ENCODE measurements around the gene RSAD2. TPM values are rescaled to one million over a fixed set of nuclear protein-coding genes. Genes with fewer than 3 reads are reported as not detected.
"Not testable (repeated sequence)": the region's sequence is repeated elsewhere in the genome, so short reads cannot be mapped to it uniquely, and the experiment has no call there.

Gene RSAD2
- polyA plus RNA-seq (ENCODE audit: insufficient read length in 12 of 12), result 1 to 10 TPM in 10 of 12 donors, not detected in 2; 2.1 to 4.8 (median 3.4) TPM
- long read RNA-seq, donor 1, partial matches to known transcripts, result 0 of 1 reads
- long read RNA-seq, donor 1, other reads (novel, unspliced or antisense), result 0 of 1 reads
- long read RNA-seq, donor 2, result 0 reads
- long read RNA-seq, donor 3, result 0 reads
- long read RNA-seq, donor 4, result 0 reads
- long read RNA-seq, donor 5, result 0 reads
- long read RNA-seq, donor 6, partial matches to known transcripts, result 0 of 1 reads
- long read RNA-seq, donor 6, other reads (novel, unspliced or antisense), result 0 of 1 reads
- long read RNA-seq, donor 7, result 0 reads
- long read RNA-seq, donor 8, result 0 reads
- long read RNA-seq, donor 9, result 0 reads
- long read RNA-seq, donor 10, result 0 reads
- long read RNA-seq, donor 11, partial matches to known transcripts, result 0 of 2 reads
- long read RNA-seq, donor 11, other reads (novel, unspliced or antisense), result 0 of 2 reads

GRCh38 chr2:6877402-6878304 is at the start of gene RSAD2:
TSS of gene RSAD2 (plus strand) at chr2:6877777. CDS start at chr2:6877801, 24 bp downstream.
- peak; percentile 74 for DNase-seq

- DNase-seq, result peak; percentile 60
Observed at GRCh38 chr2:6828299-6828584, 49.3 kb upstream of the RSAD2 start.

- DNase-seq, result no peak
Observed at GRCh38 chr2:6831229-6831628, 46.3 kb upstream of the RSAD2 start.

- no peak for DNase-seq
Observed at GRCh38 chr2:6832596-6833299, 44.8 kb upstream of the RSAD2 start.

GRCh38 chr2:6833300-6833604 is 44.3 kb upstream of the RSAD2 start:
- no peak for DNase-seq

- no peak for DNase-seq
Observed at GRCh38 chr2:6834163-6834562, 43.4 kb upstream of the RSAD2 start.

- DNase-seq, result no peak
Observed at GRCh38 chr2:6835467-6835866, 42.1 kb upstream of the RSAD2 start.

- DNase-seq, result no peak
Observed at GRCh38 chr2:6838673-6839319, 38.8 kb upstream of the RSAD2 start.

GRCh38 chr2:6841537-6842287 is 35.9 kb upstream of the RSAD2 start:
- no peak for DNase-seq

- DNase-seq, result no peak
Observed at GRCh38 chr2:6845312-6845711, 32.3 kb upstream of the RSAD2 start.

GRCh38 chr2:6845903-6846302 is 31.7 kb upstream of the RSAD2 start:
- DNase-seq, result no peak

GRCh38 chr2:6846540-6846939 is 31.0 kb upstream of the RSAD2 start:
- no peak for DNase-seq

GRCh38 chr2:6846967-6847681 is 30.5 kb upstream of the RSAD2 start:
- DNase-seq, result no peak

- no peak for DNase-seq
Observed at GRCh38 chr2:6852195-6852594, 25.4 kb upstream of the RSAD2 start.

GRCh38 chr2:6854416-6854815 is 23.2 kb upstream of the RSAD2 start:
- DNase-seq, result no peak

- no peak for DNase-seq
Observed at GRCh38 chr2:6855860-6856547, 21.6 kb upstream of the RSAD2 start.

- no peak for DNase-seq
Observed at GRCh38 chr2:6856548-6856920, 21.0 kb upstream of the RSAD2 start.

GRCh38 chr2:6858466-6859027 is 19.0 kb upstream of the RSAD2 start:
- DNase-seq, result not testable (repeated sequence)

- DNase-seq, result no peak
Observed at GRCh38 chr2:6860296-6860695, 17.3 kb upstream of the RSAD2 start.

GRCh38 chr2:6863792-6864191 is 13.8 kb upstream of the RSAD2 start:
- no peak for DNase-seq
